GM12865 (cell line): ENCODE results near the gene PKNOX2.

Source experiments
- DNase-seq: peaks from one replicate; pipeline ENCODE4 v3.0.0; 2010; ENCODE audit warnings: low read depth
- H3K4me3 ChIP-seq: 2 replicates; pipeline ENCODE4 v1.5.1; 2011; ENCODE audit warnings: mild to moderate bottlenecking, low read depth, low read length, control low read depth
- CTCF ChIP-seq: IDR thresholded peaks from 2 replicates; pipeline ENCODE4 v1.5.1; 2011; ENCODE audit warnings: low read length, control low read depth, low read depth, inconsistent platforms; ENCODE audit not compliant: insufficient read depth; ENCODE audit errors: missing control alignments

The PKNOX2 gene

GRCh38 chr11:125358254-125358840, 193.8 kb downstream of the PKNOX2 start:
- no peak for DNase-seq
- no peak for TF ChIP-seq CTCF
- no peak overlapping the region for H3K4me3 ChIP-seq

- no peak for TF ChIP-seq CTCF
- no peak overlapping the region for H3K4me3 ChIP-seq
- no peak for DNase-seq
These were observed 194.6 kb downstream of the PKNOX2 start for GRCh38 chr11:125359130-125359529.

- no peak for DNase-seq
These were observed 195.5 kb downstream of the PKNOX2 start for GRCh38 chr11:125360066-125360465.

GRCh38 chr11:125364121-125364826, 199.7 kb downstream of the PKNOX2 start:
- no peak for DNase-seq
- H3K4me3 ChIP-seq = no peak overlapping the region
- no peak for TF ChIP-seq CTCF

More at GRCh38 chr11:125360066-125360465, 195.5 kb downstream of the PKNOX2 start:
- H3K4me3 ChIP-seq = no peak overlapping the region
- no peak for TF ChIP-seq CTCF

GRCh38 chr11:125365196-125365931, 200.8 kb downstream of the PKNOX2 start:
- no peak for DNase-seq
- H3K4me3 ChIP-seq = no peak overlapping the region
- TF ChIP-seq CTCF = no peak

GRCh38 chr11:125367710-125368109, 203.2 kb downstream of the PKNOX2 start:
- DNase-seq = no peak
- no peak for TF ChIP-seq CTCF
- H3K4me3 ChIP-seq = no peak overlapping the region
